ENCODE measurements around the gene FAM131B.
"Not testable (repeated sequence)": the region's sequence is repeated elsewhere in the genome, so short reads cannot be mapped to it uniquely, and the experiment has no call there.

Gene FAM131B

DNA sequence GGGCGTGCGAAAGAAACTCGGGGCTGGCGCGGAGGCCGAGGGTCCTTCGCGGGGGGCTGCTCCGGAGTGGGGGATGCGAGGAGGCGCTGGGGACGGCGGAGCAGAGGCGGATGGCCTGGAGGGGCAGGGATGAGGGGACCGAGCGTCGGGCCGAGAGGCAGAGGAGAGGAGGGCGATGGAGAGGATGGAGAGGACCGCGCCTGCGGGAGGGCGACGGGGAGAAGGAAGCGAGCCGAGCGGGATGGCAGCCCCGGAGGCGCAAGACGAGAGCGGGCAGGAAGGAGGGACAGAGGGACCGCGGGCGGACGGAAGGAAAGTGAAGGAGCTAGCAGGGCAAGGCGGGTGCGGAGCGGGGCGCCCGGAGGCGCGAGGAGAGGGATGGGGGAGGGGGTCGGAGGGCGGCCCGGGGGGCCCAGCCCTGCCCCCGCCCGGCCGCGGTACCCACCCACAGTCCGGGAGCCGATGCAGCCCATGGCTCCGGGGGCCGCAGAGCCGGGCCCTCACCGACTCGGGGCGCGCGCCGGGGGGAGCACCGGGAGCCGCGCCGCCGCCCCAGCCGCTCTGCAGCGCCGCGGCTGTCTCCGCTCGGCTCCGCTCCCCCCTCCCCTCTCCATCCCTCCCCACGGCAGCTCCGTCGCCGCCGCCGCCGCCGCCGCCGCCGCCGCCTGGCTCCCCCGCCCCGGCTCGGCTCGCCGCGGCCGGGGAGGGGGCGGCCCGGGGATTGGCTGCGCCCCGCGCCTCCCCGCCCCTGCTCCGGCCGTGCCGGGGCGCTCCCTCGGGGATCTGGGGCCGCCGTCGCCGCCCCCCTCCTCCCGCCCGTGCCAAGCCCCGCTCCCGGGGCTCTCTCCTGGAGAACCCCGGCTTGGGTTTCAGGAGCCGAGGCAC lies at the start of gene FAM131B:
FAM131B (minus strand) TSS at position 583 of the 885 bp plus-strand sequence; CDS start at position 473, 110 bp downstream.
- peak; percentile 73 for DNase-seq (ENCODE audit: low spot score)

- no peak for DNase-seq (ENCODE audit: low spot score)
Observed at GRCh38 chr7:143411976-143412708, 49.6 kb upstream of the FAM131B start.

- no peak for DNase-seq (ENCODE audit: low spot score)
Observed at GRCh38 chr7:143410521-143411004, 48.0 kb upstream of the FAM131B start.

DNA sequence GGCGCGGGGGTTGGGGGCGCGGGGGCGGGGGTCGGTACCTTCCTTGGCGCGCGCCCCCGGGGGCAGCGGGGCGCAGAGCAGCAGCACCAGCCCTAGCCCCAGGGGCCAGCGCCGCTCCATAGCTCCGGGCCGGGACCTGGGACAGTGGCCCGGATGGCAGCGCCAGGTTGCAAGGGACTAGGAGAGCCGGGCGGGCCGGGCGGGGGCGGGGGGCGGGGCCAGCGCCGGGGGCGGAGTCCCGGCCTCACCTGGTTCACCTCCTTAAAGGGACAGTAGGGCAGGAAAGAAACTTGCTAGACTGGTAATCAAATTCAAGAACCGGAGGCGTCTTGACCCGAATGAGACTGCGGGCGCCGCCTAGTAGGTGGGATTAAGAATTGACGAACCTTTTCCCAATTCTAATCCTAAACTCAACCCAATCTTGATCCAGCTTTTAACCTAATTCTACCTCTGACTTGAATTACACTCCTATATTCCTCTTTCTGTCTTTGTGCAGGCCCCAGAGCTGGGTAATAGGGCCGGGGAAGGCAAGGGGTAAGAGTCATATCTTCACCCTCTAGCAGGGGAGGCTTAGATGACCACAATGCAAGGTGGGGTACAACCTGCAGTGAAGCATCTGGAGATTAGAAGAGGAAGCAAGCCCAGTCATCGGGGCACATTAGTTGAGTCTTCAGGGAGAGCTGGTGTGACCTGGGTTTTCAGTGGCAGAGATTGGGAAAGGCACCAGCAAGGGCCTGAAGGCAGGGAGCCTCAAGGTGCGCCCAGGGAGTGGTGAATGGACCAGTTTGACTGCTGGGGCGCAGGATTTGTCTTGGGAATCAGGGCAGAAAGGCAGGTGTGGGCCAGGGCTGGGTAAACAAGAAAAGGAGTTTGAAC lies 46.4 kb upstream of the FAM131B start, which contains the start of gene EPHA1:
EPHA1 (minus strand) TSS at position 171 of the 876 bp plus-strand sequence; CDS start at position 120, 51 bp downstream.
- peak; percentile 58 for DNase-seq (ENCODE audit: low spot score)

DNA sequence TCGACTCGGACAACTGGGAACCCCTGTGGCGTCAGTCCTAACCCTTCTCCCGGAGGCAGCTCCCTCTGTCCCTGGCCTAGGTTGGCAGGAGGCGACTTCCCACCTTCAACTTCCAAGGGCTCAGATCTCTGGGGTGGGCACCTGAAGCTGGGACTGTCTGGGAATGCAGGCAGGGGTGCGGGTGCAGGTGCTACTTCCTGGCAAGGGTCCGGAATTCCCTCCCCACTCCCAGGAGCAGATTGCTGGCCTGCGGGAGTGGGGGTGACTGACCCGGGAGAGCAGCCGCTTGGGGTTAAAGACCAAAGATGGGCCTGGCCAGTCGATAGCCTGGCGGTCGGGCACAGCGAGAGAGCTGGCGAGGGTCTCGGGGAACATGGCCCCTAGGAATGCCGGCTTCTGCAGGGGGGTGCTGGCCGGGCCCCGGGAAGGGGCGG lies 45.8 kb upstream of the FAM131B start:
- no peak for DNase-seq (ENCODE audit: low spot score)

DNA sequence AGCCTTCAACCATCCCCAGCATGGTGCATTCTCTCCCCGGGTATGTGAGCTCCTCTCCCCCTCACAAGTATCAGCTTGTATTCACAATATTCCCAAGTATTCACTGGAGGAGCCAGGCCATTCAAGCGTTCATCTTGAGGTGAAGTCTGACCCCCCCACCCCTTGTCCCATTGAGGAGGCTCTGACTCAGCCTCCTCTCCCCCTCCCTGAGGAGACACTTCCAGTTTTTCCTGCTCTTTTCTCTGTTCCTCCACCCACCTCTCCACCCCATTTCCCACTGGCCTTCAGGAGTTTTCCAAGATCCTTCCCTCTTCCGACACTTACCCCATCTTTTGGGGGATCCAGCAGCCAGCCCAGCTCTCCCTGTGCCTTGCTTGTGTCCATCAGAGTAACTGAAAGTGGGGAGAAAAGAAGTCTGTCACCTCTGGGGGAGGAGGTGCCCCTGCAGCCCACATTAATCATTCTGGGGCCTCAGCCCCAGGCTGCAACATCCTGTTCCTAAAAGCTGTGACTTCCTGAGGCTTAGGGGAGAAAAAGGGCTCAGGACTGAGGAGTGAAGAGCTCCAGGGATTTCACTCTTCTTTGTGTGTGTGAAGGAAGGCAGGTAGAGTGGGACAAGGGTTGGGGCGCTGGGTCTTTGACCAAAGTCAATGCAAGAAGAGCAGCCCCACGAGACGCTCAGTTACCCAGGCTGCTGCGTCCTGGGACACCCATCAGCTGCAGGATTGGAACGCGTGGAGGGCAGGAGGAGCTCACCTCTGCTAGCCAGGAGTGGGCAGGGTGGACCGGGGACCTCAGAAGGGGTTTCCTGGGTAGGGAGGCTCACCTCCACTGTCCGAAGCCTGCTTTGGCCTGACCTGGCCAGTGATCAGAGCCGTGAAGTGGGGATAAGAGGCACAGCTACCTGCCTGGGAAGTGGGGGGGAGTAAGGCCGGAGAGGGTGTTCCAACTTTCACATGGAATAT lies 45.1 kb upstream of the FAM131B start:
- no peak for DNase-seq (ENCODE audit: low spot score)

DNA sequence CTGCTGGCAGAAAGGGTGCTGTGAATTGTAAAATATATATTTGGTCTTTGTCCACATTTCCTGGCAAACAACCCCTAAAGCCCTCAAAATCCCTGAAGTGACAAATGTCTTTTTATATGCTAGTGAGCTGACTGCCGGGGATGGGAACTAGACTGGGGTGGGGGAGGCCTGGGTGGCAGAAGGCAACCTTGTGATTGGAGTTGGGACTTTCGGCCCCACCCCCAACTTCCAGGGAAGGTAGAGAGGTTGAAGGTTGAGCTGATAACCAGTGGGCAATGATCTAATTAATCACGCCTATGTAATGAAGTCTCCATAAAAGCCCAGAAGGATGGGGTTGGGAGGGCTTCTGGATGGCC lies 43.5 kb upstream of the FAM131B start:
- no peak for DNase-seq (ENCODE audit: low spot score)

- DNase-seq (ENCODE audit: low spot score), result no peak
Observed at GRCh38 chr7:143405173-143406001, 42.9 kb upstream of the FAM131B start.

- DNase-seq (ENCODE audit: low spot score), result not testable (repeated sequence)
Observed at GRCh38 chr7:143402233-143402632, 39.7 kb upstream of the FAM131B start.

GRCh38 chr7:143401265-143401664 lies 38.8 kb upstream of the FAM131B start:
- no peak for DNase-seq (ENCODE audit: low spot score)

DNA sequence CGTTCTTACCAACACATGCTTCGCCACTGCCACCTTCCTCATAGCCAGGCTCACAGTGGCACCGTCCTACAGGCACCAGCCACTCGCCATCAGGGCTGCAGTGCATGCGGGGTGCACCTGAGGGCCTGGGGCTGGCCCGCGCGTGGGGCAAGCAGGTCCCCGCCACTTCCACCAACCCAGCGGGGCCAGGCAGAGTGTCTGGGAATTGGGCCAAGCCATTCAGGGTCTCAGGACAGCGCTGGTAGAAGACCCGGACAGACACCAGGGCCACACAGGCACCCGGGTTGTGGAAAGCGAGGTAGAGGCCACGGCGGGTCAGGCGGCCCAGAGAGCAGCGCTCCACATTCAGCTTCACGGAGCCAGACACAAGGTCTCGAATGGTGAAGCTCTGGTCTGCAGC lies 37.1 kb upstream of the FAM131B start:
- no peak for DNase-seq (ENCODE audit: low spot score)

DNA sequence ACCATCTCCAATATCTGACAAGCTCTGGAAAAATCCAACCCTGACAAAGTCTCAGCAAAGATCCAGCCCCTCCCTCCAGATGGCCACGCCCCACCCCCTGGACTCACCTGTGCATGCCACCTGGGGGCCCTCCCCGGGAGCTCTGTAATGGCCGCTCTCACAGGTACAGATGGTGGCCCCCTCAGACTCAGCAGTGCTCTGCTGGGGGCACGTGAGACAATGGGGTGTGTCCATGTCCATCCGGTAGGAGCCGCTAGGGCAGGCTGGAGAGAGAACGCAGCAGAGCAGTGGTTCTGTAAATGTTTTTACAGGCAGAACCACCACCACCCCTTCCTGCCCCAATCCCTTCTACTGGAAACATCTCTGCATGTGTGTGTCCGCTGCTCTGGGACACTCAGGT lies 36.6 kb upstream of the FAM131B start:
- no peak for DNase-seq (ENCODE audit: low spot score)

DNA sequence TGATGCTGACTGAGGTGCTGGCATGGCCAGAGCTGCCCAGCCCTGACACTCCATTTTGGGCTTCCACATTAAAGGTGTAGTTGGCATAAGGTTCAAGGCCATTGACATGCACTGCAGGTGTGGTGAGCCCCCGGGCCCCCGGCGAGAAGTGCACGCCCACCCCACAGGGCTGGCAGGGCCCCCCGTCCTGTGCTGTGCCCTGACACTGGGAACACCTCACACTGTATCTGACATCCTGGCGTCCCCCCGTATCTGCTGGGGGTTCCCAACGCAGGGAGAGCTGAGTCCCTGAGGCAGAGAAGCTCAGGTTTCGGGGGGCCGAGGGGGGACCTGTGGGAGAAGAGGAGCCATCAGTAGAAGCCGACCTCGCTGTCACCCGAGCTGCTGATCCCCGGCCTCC lies 36.1 kb upstream of the FAM131B start:
- DNase-seq (ENCODE audit: low spot score), result no peak

GRCh38 chr7:143397710-143398530 lies 35.4 kb upstream of the FAM131B start:
- no peak for DNase-seq (ENCODE audit: low spot score)

GRCh38 chr7:143396625-143397556 lies 34.4 kb upstream of the FAM131B start:
- DNase-seq (ENCODE audit: low spot score), result no peak

DNA sequence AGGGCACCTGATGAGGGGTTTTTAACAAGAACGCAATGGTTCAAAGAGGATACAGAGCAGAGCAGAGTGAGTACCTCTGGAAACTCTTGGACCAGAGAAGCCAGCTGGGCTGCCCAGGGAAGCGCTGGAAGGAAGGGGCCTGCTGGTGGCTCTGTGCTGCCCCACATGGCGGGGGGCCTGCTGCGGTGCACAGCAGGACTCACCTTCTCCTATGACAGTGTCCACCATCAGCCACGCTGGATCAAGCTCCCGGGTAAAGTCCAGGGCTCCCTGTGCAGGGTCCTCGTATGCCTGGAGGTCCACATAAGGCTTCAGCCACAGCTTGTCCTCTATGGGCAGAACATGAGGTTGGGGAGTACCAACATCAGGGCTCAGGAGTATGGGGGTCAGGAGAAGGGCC lies 33.7 kb upstream of the FAM131B start:
- no peak for DNase-seq (ENCODE audit: low spot score)

- no peak for DNase-seq (ENCODE audit: low spot score)
Observed at GRCh38 chr7:143395187-143396149, 33.0 kb upstream of the FAM131B start.
